NCI-H1436 (cell line): ENCODE measurements around the gene GRM4.

Source experiments
- DNase-seq: peaks from one replicate; lab custom pipeline; 2025; lab: John Stamatoyannopoulos, UW

The GRM4 gene

DNA sequence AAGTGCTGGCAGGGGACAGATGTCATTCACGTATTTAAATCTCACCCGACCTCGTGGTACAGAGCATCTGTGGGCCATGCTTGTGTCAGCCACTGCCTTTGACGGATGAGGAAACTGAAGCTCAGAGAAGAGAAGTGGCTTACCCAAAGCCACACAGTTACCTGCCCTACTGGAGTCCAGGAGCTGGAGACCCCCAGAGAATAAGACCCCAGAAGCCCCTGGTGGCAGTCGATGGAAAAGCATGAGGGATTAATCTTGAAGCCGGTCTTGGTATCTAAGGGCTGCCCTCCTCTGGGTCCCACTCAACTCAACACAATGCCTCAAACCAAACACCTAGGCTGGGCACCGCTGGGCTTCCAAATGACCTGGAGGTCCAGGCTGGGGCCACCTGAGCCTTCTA, 83.1 kb downstream of the GRM4 start:
- DNase-seq = no peak

- no peak for DNase-seq
These were observed 83.7 kb downstream of the GRM4 start for GRCh38 chr6:34062156-34062555.

DNA sequence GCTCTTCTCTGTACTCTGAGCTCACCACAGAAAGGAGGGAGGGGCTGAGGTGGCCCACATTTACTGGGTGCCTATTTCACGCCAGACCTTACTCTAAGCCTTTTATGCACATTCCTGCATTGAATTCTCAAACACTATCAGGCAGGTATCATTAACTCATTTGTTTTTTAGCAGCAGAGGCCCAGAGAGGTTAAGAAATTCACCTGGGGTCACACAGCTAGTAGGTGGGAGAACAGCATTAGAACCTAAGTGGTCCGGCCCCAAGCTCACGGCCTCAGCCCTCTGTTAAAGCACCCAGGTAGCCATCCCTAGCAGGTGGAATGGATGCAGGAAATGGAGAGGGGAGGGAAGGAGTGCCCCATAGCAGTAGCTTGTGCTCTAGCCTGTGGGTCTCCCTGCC, 84.5 kb downstream of the GRM4 start:
- no peak for DNase-seq

DNA sequence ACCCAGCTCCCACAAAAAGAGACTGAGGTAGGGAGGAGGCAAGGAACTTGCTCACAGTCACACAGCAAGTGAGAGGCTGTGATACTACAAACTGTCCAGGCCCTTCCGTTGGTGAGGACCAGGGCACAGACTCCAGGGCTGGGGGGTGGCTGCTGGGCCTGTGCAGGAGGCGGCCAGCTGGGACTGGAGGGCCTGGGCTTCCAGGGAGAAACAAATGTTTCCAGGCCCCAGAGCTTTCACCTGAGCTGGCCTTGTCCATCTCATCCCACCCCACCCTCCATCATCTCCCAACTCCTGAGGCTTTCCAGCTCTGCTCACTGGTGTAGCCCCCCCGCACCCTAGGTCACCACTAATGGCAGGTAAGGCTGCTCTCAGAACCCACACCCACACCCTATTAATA, 86.0 kb downstream of the GRM4 start:
- DNase-seq = no peak

- no peak for DNase-seq
These were observed 86.7 kb downstream of the GRM4 start for GRCh38 chr6:34059136-34059731.

DNA sequence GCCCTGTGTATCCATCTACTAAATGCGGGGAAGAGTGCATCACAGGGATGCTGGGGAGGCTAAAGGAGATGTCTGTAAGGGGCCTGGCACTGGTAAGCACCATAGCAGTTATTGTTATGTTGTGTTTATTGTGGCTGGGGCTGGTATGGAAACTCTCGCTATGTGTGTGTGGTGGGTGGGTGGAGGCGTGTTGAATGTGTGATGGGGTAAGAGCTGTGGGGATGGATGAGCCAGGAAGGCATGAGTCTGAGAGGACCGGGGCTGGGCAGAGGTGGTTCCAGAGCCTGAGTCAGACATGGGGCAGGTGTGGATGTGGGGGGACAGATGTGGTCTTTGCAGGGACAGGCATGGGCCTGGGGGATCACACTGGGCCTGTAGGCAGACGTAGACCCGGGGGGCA, 88.1 kb downstream of the GRM4 start:
- DNase-seq = no peak

- DNase-seq = no peak
These were observed 88.7 kb downstream of the GRM4 start for GRCh38 chr6:34057191-34057590.

- DNase-seq = no peak
These were observed 89.4 kb downstream of the GRM4 start for GRCh38 chr6:34056305-34057108.

DNA sequence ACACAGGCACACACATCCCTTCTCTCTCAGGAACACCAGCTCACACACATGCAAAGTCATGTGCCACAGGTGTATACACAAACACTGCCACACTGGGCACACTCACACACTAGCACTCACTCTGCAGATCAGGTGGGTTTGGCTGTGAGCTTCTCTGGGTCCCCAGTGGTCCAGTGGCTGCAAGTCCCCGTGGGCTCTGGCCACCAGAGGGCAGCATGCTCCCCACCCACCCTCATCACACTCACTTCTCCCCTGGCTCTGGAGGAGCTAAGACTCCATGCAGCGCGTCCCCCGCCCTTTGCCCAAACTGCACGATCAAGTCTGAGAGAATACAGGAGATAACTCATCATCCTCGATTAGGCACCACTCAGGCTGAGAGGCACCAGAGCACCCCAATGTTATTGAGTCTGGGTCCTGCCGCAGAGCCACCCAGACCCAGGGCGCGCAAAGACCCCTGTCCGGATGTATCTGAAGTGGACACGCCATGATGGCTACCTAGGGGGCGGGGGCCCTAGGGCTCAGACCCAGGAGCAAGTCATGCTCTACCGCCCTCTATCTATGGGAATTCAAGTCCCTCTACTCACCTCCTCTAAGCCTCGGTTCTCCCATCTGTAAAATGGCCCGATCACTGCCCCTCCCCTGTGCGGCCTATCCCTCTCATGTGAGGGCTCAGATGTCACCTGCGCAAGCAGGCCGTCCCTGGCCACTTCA, 90.5 kb downstream of the GRM4 start:
- peak; percentile 74 for DNase-seq

GRCh38 chr6:34053721-34054120, 92.2 kb downstream of the GRM4 start:
- peak; percentile 70 for DNase-seq

- DNase-seq = no peak
These were observed 92.8 kb downstream of the GRM4 start for GRCh38 chr6:34052918-34053608.

DNA sequence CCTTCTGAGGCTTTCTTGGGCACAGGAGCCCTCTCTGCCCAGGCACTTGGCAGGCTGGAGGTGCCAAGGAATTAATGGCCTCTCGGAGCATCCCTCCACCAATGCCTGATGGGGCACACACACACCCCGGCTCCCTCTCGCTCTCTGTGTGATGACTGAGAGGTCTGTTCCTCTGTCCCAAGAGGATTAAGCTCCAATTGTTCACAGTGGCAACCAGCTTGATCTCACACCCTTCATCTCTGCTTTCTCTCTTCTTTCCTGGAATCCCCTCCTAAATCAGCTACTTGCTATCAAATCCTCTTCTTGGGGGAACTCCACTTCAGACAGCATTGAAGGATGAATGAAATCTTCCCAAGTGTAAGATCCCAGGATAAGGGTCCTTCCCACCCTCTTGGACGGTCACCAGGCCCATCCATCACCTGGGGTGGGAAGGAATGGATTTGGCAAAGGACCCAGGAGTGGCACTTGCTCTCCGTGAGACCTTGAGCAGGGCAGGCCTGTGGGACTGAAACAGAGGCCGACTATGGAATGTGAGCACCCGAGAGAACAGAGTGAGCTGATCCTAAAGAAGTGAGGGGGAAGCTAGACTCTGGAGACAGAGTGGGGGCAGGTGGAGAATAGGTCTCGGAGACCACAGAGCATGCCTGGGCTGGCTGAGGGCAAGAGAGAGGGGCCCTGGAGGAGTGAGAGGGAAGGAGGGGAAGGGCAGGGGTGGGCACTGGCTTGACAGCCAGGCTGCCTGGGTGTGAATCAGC, 93.6 kb downstream of the GRM4 start:
- no peak for DNase-seq

- no peak for DNase-seq
These were observed 94.5 kb downstream of the GRM4 start for GRCh38 chr6:34051331-34051919.

GRCh38 chr6:34050691-34051090, 95.2 kb downstream of the GRM4 start:
- DNase-seq = no peak

DNA sequence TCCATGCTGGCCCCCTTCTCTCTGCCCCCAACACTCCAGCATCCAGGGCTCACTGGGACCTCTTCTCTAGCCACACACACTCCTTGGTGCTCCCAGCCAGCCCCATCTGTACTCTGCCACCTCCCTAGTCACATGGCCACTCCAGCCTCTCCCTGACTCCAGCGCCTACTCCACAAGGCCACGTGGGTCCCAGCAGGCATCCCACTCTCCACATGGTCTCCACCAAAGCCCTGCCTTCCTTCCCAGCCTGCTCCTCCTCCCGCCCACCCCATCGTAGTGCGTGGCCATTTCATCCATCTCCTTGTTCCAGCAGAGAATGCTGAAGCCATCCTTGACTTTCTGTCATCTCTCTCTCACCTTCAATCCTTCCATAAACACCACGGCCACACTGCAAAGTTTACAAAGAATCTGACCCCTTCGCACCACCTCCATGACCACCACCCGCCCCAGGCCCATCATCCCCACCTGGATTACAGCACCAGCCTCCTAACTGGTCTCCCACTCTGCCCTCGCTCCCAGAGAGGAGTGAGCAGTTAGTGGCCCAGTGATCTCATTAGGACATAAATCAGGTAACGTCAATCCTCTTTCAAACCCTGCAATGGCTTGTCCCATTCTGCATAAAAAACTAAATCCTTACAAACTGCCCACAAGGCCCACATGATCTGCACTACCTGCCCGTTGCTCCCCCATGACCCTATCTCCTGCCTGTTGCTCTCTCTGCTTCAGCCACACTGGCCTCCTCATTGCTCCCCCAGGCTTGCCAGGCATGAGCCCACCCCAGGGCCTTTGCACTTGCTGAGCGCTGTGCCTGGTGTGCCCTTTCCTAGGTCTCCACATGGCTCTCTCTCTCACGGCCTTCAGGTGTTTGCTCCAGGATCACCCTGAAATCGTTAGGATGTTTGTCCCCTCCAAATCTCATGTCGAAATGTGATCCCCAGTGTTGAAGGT, 96.2 kb downstream of the GRM4 start:
- no peak for DNase-seq

DNA sequence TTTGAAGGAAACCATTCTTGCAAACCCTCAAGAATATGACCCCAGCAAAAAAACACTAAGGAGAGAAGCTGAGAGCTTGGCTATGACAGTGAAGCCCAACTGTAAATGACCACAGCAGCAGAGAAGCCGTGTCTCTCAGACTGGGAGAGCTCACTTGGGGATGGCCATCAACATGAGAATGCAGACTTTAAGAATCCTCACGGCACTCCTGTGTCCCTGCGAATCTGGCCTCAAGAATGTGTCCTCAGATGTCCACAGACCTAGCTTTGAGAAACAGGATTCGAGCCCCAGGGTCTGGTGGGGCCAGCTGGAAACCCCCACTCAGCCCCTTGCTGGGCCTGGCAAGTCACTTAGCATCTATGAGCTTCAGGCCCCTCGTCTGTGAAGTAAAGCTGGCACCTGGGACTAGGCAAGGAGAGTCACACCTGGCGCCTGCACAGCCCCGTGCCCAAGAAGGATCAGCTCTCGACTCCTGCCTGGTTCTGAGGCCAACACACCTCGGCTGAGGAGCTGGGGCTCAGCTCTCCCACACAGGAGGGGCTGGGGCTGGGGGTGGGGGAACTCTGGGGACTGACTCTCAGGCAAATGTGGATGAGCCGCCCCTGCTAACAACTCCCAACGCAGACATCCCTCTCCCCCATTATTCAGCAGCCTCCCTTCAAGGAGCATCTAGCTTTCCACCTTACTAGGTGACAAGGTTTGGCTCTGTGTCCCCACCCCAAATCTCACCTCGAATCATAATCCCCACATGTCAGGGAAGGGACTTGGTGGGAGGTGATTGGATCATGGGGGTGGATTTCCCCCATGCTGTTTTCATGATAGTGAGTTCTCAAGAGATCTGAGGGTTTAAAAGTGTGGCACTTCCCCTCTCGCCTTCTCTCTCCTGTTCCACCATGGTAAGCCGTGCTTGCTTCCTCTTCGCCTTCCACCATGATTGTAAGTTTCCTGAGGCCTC, 97.7 kb downstream of the GRM4 start:
- no peak for DNase-seq

- no peak for DNase-seq
These were observed 99.3 kb downstream of the GRM4 start for GRCh38 chr6:34046617-34047016.

DNA sequence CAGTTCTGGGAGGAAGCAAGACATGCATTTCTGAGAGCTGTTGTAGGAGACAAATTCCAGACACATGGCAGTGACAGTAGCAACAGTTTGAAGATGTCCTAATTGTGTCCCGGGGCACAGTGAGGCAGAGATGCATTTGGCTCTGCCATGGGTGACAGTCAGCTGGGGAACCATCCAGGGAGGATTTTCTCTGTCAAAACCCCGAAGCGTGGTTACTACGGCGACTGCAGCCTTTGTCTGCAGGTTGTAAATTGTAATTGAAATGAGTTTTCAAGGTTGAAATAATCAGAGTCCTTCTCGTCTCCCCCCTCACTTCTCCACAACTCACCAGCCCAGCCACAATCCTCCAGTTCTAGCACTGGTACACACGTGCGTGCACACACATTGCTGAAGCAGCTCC, 100.1 kb downstream of the GRM4 start:
- DNase-seq = no peak

DNA sequence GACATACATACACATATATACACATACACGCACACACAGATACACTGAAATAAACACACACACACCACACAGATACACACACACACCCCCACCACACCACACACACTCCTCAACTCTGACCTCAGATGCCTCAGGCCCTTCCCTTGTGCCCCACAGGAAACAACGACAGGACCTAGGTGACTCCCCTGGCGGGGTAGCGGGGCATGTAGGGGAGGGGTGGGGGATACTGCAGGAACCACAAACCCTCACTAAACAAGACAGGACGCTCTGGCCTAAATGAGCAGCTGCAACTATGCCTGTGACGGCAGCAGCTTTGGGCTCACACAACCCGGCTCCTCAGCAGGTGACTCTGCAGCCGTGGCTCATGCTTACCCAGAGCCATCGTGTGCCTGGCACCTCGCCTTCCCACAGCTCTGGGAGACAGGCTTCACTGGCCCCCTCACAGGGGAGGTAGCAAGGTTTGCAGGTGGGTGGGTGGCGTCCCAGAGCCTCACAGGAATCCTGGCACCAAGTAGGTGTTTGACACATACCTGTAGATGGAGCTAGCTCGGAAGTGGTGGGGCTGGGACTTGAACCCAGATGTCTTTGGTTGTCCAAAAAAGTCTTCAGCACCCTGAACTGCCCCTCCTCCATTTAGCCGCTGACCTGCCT, 100.8 kb downstream of the GRM4 start:
- DNase-seq = no peak
